ENCODE data around the gene ZFYVE27. TPM values are rescaled to one million over a fixed set of nuclear protein-coding genes. Genes with fewer than 3 reads are reported as not detected.

ZFYVE27 gene
- total and polyA plus RNA-seq, 2 donors (not counting 3 experiments of a cell fraction or from before 2014, with no cell fraction given), result 16.3 to 24.2 TPM

DNA sequence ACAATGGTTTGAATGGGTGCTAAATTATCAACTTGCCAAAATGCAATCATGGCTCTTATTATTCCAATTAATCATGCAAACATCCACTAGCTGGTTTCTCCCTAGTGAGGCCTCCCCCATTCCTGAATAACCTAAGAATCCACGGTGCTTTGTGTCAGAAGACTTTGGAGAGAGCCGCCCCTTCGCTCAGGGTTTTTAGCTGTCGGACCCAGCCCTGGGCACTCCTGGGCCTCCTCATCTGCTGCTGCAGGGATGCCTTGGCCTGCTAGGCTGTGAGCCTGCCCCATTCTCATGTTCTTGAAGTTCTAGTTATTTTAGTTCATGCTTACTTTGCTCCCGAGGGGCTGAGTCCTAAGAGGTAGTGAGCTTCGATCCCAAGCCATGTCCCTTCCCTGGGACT, 69.0 kb downstream of the ZFYVE27 start:
- Histone ChIP-seq H3K36me3 (ENCODE audit: control insufficient read depth in 2 of 2, extremely low read depth in 1 of 2, insufficient read depth in 2 of 2, low read length in 2 of 2) (no peaks in the 10 kb centered on the region), H3K4me1 (ENCODE audit: control insufficient read depth, extremely low read depth, insufficient read depth, low read length) (no peaks in the 10 kb centered on the region), H3K79me2 (ENCODE audit: control insufficient read depth, insufficient read depth, low read length) (no peaks in the 10 kb centered on the region), H3K27me3 (ENCODE audit: control insufficient read depth in 2 of 2, insufficient read depth in 2 of 2, low read length in 2 of 2) (peaks cover 0 to 2% of the 10 kb centered on the region in 2 experiments), H3K9me3 (replicated peaks; ENCODE audit: control insufficient read depth, insufficient read depth, low read length) (no peaks in the 10 kb centered on the region), H3K27ac (ENCODE audit: insufficient read depth, low read depth, low read length) (no peak overlapping the region), H3K4me3 (replicated peaks in 1 of 3; ENCODE audit: insufficient read depth in 1 of 3, low read depth in 1 of 3, low read length in 3 of 3) (no peak overlapping the region), H4K20me1 (replicated peaks; ENCODE audit: control insufficient read depth, extremely low read depth, insufficient read depth, low read length) (no peaks in the 10 kb centered on the region), H3K4me2 (ENCODE audit: insufficient read depth, low read length) (no peak overlapping the region), H2AFZ (ENCODE audit: low read depth, low read length) (no peak overlapping the region), H3K9ac (replicated peaks; ENCODE audit: extremely low read depth, insufficient read depth, low read length) (no peak overlapping the region), H3K9me1 (replicated peaks; ENCODE audit: control insufficient read depth, extremely low read depth, insufficient read depth, low read length) (no peaks in the 10 kb centered on the region)
- dilution Hi-C loops (cut with MboI; ENCODE audit: extremely low pct_ligation_motif_present, low sequenced_read_pairs) (no loop called here), intact Hi-C loops (cut with micrococcal nuclease) (no loop called here)
- TF ChIP-seq EZH2 (IDR thresholded peaks at IDR 0.05; ENCODE audit: borderline replicate concordance, low read depth, low read length, severe bottlenecking) (no peak), POLR2AphosphoS5 (IDR thresholded peaks at IDR 0.05; ENCODE audit: insufficient read depth, low read depth, low read length) (no peak), GATA2 (IDR thresholded peaks at IDR 0.05; ENCODE audit: insufficient read depth, insufficient read length, low read depth, low read length) (no peak), MYC (IDR thresholded peaks at IDR 0.05; ENCODE audit: low read depth, low read length) (no peak), POLR2A (IDR thresholded peaks at IDR 0.05; ENCODE audit: low read depth, low read length) (no peak)
- TF ChIP-seq, protein P1, sequence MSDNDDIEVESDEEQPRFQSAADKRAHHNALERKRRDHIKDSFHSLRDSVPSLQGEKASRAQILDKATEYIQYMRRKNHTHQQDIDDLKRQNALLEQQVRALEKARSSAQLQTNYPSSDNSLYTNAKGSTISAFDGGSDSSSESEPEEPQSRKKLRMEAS (IDR thresholded peaks at IDR 0.05; ENCODE audit: insufficient read depth, insufficient read length), result no peak
- DNase-seq (ENCODE audit: low read depth, low spot score), result no peak
- no peak for FAIRE-seq
- CTCF ChIA-PET, result interaction anchor here (0.7 to 1.1 kb wide), 2 partner anchors 14 to 17 kb away, joined by 3 to 4 read pairs; no protein-coding TSS in a partner anchor
- BruUV-seq (replicated peaks), result no TSS peak
- POLR2A ChIA-PET, result no interaction called here

DNA sequence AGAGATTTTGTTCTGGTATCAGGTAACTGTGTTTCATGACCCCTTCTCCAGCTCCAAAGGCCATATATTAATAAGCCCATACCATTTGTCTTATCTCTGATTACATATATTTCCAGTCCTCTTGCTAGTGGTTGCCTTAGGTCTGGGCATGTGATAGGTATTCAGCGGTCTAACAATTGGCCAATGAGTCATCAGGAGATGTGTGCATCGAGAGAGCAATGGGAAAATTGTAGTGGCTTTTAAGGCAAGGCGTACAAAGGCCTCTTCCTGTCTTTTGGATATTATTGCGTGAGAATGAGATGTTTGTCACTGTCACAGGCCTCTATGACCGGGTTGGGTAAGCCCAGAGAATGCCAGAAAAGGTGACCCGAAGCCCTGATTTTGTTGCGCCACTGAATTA, 73.5 kb downstream of the ZFYVE27 start:
- Histone ChIP-seq H3K4me3 (replicated peaks in 1 of 3; ENCODE audit: insufficient read depth in 1 of 3, low read depth in 1 of 3, low read length in 3 of 3) (no peak overlapping the region), H3K27me3 (ENCODE audit: control insufficient read depth in 2 of 2, insufficient read depth in 2 of 2, low read length in 2 of 2) (no peaks in the 10 kb centered on the region), H3K9me1 (replicated peaks; ENCODE audit: control insufficient read depth, extremely low read depth, insufficient read depth, low read length) (no peaks in the 10 kb centered on the region), H3K36me3 (ENCODE audit: control insufficient read depth in 2 of 2, extremely low read depth in 1 of 2, insufficient read depth in 2 of 2, low read length in 2 of 2) (no peaks in the 10 kb centered on the region), H3K9me3 (replicated peaks; ENCODE audit: control insufficient read depth, insufficient read depth, low read length) (no peaks in the 10 kb centered on the region), H3K27ac (ENCODE audit: insufficient read depth, low read depth, low read length) (no peak overlapping the region), H4K20me1 (replicated peaks; ENCODE audit: control insufficient read depth, extremely low read depth, insufficient read depth, low read length) (no peaks in the 10 kb centered on the region), H2AFZ (ENCODE audit: low read depth, low read length) (no peak overlapping the region), H3K9ac (replicated peaks; ENCODE audit: extremely low read depth, insufficient read depth, low read length) (no peak overlapping the region), H3K79me2 (ENCODE audit: control insufficient read depth, insufficient read depth, low read length) (no peaks in the 10 kb centered on the region), H3K4me1 (ENCODE audit: control insufficient read depth, extremely low read depth, insufficient read depth, low read length) (no peaks in the 10 kb centered on the region), H3K4me2 (ENCODE audit: insufficient read depth, low read length) (no peak overlapping the region)
- DNase-seq (ENCODE audit: low read depth, low spot score) (no peak), FAIRE-seq (no peak)
- no TSS peak for BruUV-seq (replicated peaks)
- CTCF ChIA-PET, result interaction anchor here (1.2 kb wide), 2 partner anchors 19 to 231 kb away, joined by 3 read pairs; no protein-coding TSS in a partner anchor
- TF ChIP-seq, protein P2, sequence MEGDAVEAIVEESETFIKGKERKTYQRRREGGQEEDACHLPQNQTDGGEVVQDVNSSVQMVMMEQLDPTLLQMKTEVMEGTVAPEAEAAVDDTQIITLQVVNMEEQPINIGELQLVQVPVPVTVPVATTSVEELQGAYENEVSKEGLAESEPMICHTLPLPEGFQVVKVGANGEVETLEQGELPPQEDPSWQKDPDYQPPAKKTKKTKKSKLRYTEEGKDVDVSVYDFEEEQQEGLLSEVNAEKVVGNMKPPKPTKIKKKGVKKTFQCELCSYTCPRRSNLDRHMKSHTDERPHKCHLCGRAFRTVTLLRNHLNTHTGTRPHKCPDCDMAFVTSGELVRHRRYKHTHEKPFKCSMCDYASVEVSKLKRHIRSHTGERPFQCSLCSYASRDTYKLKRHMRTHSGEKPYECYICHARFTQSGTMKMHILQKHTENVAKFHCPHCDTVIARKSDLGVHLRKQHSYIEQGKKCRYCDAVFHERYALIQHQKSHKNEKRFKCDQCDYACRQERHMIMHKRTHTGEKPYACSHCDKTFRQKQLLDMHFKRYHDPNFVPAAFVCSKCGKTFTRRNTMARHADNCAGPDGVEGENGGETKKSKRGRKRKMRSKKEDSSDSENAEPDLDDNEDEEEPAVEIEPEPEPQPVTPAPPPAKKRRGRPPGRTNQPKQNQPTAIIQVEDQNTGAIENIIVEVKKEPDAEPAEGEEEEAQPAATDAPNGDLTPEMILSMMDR (IDR thresholded peaks at IDR 0.05; ENCODE audit: extremely low read depth in 1 of 2, insufficient read depth in 1 of 2, low read depth in 1 of 2, low read length in 2 of 2), result no peak
- TF ChIP-seq FOS (IDR thresholded peaks at IDR 0.05; ENCODE audit: borderline replicate concordance, insufficient read depth, low read length) (no peak), JUN (IDR thresholded peaks at IDR 0.05; ENCODE audit: borderline replicate concordance, insufficient read depth, insufficient read length, low read depth) (peak; percentile 11)
- intact Hi-C loops (cut with micrococcal nuclease) (no loop called here), dilution Hi-C loops (cut with MboI; ENCODE audit: extremely low pct_ligation_motif_present, low sequenced_read_pairs) (no loop called here)
- POLR2A ChIA-PET, result interaction anchor here (0.5 kb wide), 1 partner anchor 72 kb away, joined by 4 read pairs; no protein-coding TSS in a partner anchor
